Gastroesophageal sphincter (tissue), 3 donors: ENCODE data around the gene NOL4L.

Experiments
- CTCF ChIP-seq, 4 experiments: fragments of 200-600 bp in 2 of 4; fragments of 450-650 bp in 2 of 4; sonication (generic) in 1 of 4; IDR thresholded peaks; one replicate each; pipeline ENCODE4 v1.5.1; 2017 to 2019; ENCODE audit warnings: antibody characterized with exemption in 4 of 4, mild to moderate bottlenecking in 2 of 4, moderate library complexity in 2 of 4
- POLR2A ChIP-seq, 2 donors: fragments of 450-650 bp; IDR thresholded peaks; one replicate each; pipeline ENCODE4 v1.6.1; 2017; ENCODE audit warnings: antibody characterized with exemption in 2 of 2, mild to moderate bottlenecking in 2 of 2, moderate library complexity in 1 of 2
- POLR2AphosphoS5 ChIP-seq: sonication (generic); formaldehyde crosslinking; IDR thresholded peaks from one replicate; pipeline ENCODE4 v1.6.1; 2017; ENCODE audit warnings: antibody characterized with exemption

- TF ChIP-seq POLR2AphosphoS5 = no peak
- TF ChIP-seq CTCF (IDR thresholded peaks at IDR 0.05) = no peak
- no peak for TF ChIP-seq POLR2A (IDR thresholded peaks at IDR 0.05)
Observed at GRCh38 chr20:32589256-32589655, 4.1 kb upstream of the NOL4L start.
